ENCODE data around the gene TET1. TPM values are rescaled to one million over a fixed set of nuclear protein-coding genes. Genes with fewer than 3 reads are reported as not detected.

TET1 gene
- total and polyA plus RNA-seq, 2 experiments from 2014 or later, result 0.84 to 1.3 TPM

DNA sequence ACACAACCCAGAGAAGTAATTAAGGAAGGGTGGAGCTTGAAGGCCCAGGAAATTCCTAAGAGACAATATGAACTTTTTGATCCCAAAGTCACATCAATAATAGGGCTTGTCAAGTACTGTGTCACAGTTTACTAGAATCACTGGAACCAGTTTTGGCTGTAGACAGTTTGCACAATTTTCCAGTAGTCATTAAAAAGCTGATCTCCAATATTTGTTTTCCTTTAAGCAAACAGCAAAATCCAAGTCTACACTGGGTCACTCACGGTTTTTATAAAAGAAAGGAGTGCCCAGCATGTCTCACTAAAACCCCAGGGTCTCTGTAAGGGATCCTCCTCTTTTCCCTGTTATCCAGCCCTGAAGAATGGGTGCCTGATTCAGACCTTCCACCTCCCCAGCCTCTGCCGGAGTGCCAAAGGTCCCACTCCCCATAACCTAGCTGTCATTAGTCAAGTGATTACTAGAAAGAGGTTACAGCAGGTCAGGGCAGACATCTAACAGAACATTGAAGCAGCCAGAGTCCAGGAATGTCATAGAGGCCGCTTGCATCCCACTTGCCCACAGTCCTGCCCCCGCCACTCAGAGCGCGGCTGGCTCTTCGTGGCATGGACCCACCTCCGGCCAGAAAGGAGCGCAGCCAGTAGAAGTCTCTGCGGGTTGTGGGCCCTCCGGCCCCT is 33.4 kb upstream of the TET1 start:
- Histone ChIP-seq H3K9me2 (ENCODE audit: insufficient read depth) (no peaks in the 10 kb centered on the region), H3K36me3 (ENCODE audit: low read depth) (no peaks in the 10 kb centered on the region), H3K27ac (peak overlapping the region; percentile 85), H3K9me3 (ENCODE audit: low read depth) (no peaks in the 10 kb centered on the region), H4K20me1 (ENCODE audit: insufficient read depth) (no peaks in the 10 kb centered on the region), H3K4me1 (ENCODE audit: insufficient read depth) (no peaks in the 10 kb centered on the region), H3K9ac (peak overlapping the region; percentile 96), H3K27me3 (replicated peaks; ENCODE audit: insufficient read depth) (no peaks in the 10 kb centered on the region), H3K4me2 (ENCODE audit: unreplicated experiment) (peak overlapping the region; percentile 84), H2AFZ (peak overlapping the region; percentile 96), H3K79me2 (ENCODE audit: insufficient read depth) (peaks cover 48% of the 10 kb centered on the region), H3K4me3 (peak overlapping the region; percentile 100), H3F3A (ENCODE audit: insufficient read depth) (no peaks in the 10 kb centered on the region)
- DNase-seq, result no peak
- TF ChIP-seq EZH2 (IDR thresholded peaks at IDR 0.05; ENCODE audit: insufficient read depth, poor library complexity, severe bottlenecking) (no peak), EZH2phosphoT487 (IDR thresholded peaks at IDR 0.05; ENCODE audit: insufficient read depth, low read depth) (no peak)
- WGBS, 2 experiments (ENCODE audit: low coverage in 1 of 2, low lambda C conversion rate in 2 of 2, missing lambda C conversion rate in 2 of 2), result 0 to 1% methylated on average over 11 of the region's 11 CpGs
- in situ Hi-C loops (cut with MboI), result no loop called here

GRCh38 chr10:68536973-68537372 is 23.2 kb upstream of the TET1 start:
- in situ Hi-C loops (cut with MboI), result no loop called here
- H3K9me2 ChIP-seq (ENCODE audit: insufficient read depth), result no peaks in the 10 kb centered on the region

DNA sequence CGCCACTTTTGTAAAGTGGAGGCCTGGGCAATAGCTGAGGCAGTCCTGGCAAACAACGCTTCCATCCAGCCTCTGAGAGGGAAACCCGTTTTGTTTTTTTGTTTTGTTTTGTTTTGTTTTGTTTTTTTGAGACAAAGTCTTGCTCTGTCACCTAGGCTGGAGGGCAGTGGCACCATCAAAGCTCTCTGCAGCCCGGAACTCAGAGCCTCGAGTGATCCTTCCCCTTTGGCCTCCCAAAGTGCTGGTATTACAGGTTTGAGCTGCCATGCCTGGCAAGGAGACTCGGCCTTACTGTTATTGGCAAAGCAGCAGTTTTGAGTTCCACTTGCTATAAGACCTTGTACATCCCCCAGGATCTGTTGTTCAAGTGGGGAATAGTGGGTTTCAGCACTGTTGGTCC is 22.3 kb upstream of the TET1 start:
- no peaks in the 10 kb centered on the region for H3K27me3 ChIP-seq (replicated peaks; ENCODE audit: insufficient read depth)
- H2AFZ ChIP-seq, result no peak overlapping the region
- WGBS, 2 experiments (ENCODE audit: low coverage in 1 of 2, low lambda C conversion rate in 2 of 2, missing lambda C conversion rate in 2 of 2), result 69 to 75% methylated on average over 6 of the region's 6 CpGs
- no peak overlapping the region for H3K27ac ChIP-seq
- H3F3A ChIP-seq (ENCODE audit: insufficient read depth), result peaks cover 14% of the 10 kb centered on the region
- no peaks in the 10 kb centered on the region for H4K20me1 ChIP-seq (ENCODE audit: insufficient read depth)
- no peak overlapping the region for H3K4me2 ChIP-seq (ENCODE audit: unreplicated experiment)
- peaks cover 7% of the 10 kb centered on the region for H3K4me1 ChIP-seq (ENCODE audit: insufficient read depth)
- H3K9me3 ChIP-seq (ENCODE audit: low read depth), result no peaks in the 10 kb centered on the region
- H3K4me3 ChIP-seq, result no peak overlapping the region
- H3K79me2 ChIP-seq (ENCODE audit: insufficient read depth), result no peaks in the 10 kb centered on the region
- no peak overlapping the region for H3K9ac ChIP-seq
- TF ChIP-seq EZH2phosphoT487 (IDR thresholded peaks at IDR 0.05; ENCODE audit: insufficient read depth, low read depth) (no peak), EZH2 (IDR thresholded peaks at IDR 0.05; ENCODE audit: insufficient read depth, poor library complexity, severe bottlenecking) (no peak)
- DNase-seq, result no peak
- in situ Hi-C loops (cut with MboI), result no loop called here
- H3K36me3 ChIP-seq (ENCODE audit: low read depth), result no peaks in the 10 kb centered on the region
- H3K9me2 ChIP-seq (ENCODE audit: insufficient read depth), result no peaks in the 10 kb centered on the region

More at GRCh38 chr10:68536973-68537372, 23.2 kb upstream of the TET1 start:
- Histone ChIP-seq H3K27ac (no peak overlapping the region), H3K27me3 (replicated peaks; ENCODE audit: insufficient read depth) (no peaks in the 10 kb centered on the region), H3K4me1 (ENCODE audit: insufficient read depth) (no peaks in the 10 kb centered on the region), H3K4me2 (ENCODE audit: unreplicated experiment) (no peak overlapping the region), H3K9ac (no peak overlapping the region), H2AFZ (no peak overlapping the region), H3K4me3 (no peak overlapping the region), H4K20me1 (ENCODE audit: insufficient read depth) (no peaks in the 10 kb centered on the region), H3F3A (ENCODE audit: insufficient read depth) (peaks cover 6% of the 10 kb centered on the region), H3K36me3 (ENCODE audit: low read depth) (no peaks in the 10 kb centered on the region), H3K79me2 (ENCODE audit: insufficient read depth) (no peaks in the 10 kb centered on the region), H3K9me3 (ENCODE audit: low read depth) (no peaks in the 10 kb centered on the region)
- no peak for DNase-seq
- TF ChIP-seq EZH2 (IDR thresholded peaks at IDR 0.05; ENCODE audit: insufficient read depth, poor library complexity, severe bottlenecking) (no peak), EZH2phosphoT487 (IDR thresholded peaks at IDR 0.05; ENCODE audit: insufficient read depth, low read depth) (no peak)
- 74% methylated on average over 9 of the region's 9 CpGs for WGBS, 2 experiments (ENCODE audit: low coverage in 1 of 2, low lambda C conversion rate in 2 of 2, missing lambda C conversion rate in 2 of 2)

GRCh38 chr10:68543004-68543918 is 16.9 kb upstream of the TET1 start:
- H3K9me2 ChIP-seq (ENCODE audit: insufficient read depth), result no peaks in the 10 kb centered on the region
- in situ Hi-C loops (cut with MboI), result no loop called here
- no peaks in the 10 kb centered on the region for H3K27me3 ChIP-seq (replicated peaks; ENCODE audit: insufficient read depth)
- H3K36me3 ChIP-seq (ENCODE audit: low read depth), result no peaks in the 10 kb centered on the region
- peak; percentile 82 for DNase-seq
- no peaks in the 10 kb centered on the region for H3K79me2 ChIP-seq (ENCODE audit: insufficient read depth)
- peak overlapping the region; percentile 65 for H3K4me2 ChIP-seq (ENCODE audit: unreplicated experiment)
- H3F3A ChIP-seq (ENCODE audit: insufficient read depth), result peaks cover 23% of the 10 kb centered on the region
- H3K4me3 ChIP-seq, result no peak overlapping the region
- H3K9me3 ChIP-seq (ENCODE audit: low read depth), result no peaks in the 10 kb centered on the region
- WGBS, 2 experiments (ENCODE audit: low coverage in 1 of 2, low lambda C conversion rate in 2 of 2, missing lambda C conversion rate in 2 of 2), result 46 to 48% methylated on average over 5 of the region's 5 CpGs
- TF ChIP-seq EZH2 (IDR thresholded peaks at IDR 0.05; ENCODE audit: insufficient read depth, poor library complexity, severe bottlenecking) (no peak), EZH2phosphoT487 (IDR thresholded peaks at IDR 0.05; ENCODE audit: insufficient read depth, low read depth) (no peak)
- peaks cover 17% of the 10 kb centered on the region for H3K4me1 ChIP-seq (ENCODE audit: insufficient read depth)
- H2AFZ ChIP-seq, result peak overlapping the region; percentile 23; the same call in 1 of the 2 replicates
- H3K27ac ChIP-seq, result peak overlapping the region; percentile 47; the same call in 1 of the 2 replicates
- H3K9ac ChIP-seq, result no peak overlapping the region
- no peaks in the 10 kb centered on the region for H4K20me1 ChIP-seq (ENCODE audit: insufficient read depth)
